ENCODE measurements around the gene DDX56.

The DDX56 gene

GRCh38 chr7:44583146-44583865 lies 9.6 kb upstream of the DDX56 start:
- Histone ChIP-seq H3K9me3 (ENCODE audit: control insufficient read depth, insufficient read depth, low read length) (no peaks in the 10 kb centered on the region), H3K27me3 (ENCODE audit: control insufficient read depth, low read length) (no peaks in the 10 kb centered on the region), H3K9me2 (replicated peaks; ENCODE audit: control insufficient read depth, low read length) (no peaks in the 10 kb centered on the region), H3K27ac (ENCODE audit: low read depth, low read length) (no peak overlapping the region), H3K36me3 (ENCODE audit: control insufficient read depth, low read length) (peaks cover 36% of the 10 kb centered on the region), H3K4me1 (ENCODE audit: control insufficient read depth, low read length) (peaks cover 35% of the 10 kb centered on the region), H3K4me3 (ENCODE audit: low read length) (peak overlapping the region; percentile 90), H3K79me2 (ENCODE audit: control insufficient read depth, low read length) (peaks cover 38% of the 10 kb centered on the region), H3K4me2 (ENCODE audit: low read length) (peak overlapping the region; percentile 80), H4K20me1 (ENCODE audit: control insufficient read depth, insufficient read depth, low read depth, low read length) (no peaks in the 10 kb centered on the region), H3F3A (ENCODE audit: control insufficient read depth, insufficient read depth) (peaks cover 7% of the 10 kb centered on the region; the same call in 1 of the 2 replicates)
- no peak for TF ChIP-seq EZH2phosphoT487 (IDR thresholded peaks at IDR 0.05; ENCODE audit: borderline replicate concordance, low read length)
- TF ChIP-seq, protein P1, sequence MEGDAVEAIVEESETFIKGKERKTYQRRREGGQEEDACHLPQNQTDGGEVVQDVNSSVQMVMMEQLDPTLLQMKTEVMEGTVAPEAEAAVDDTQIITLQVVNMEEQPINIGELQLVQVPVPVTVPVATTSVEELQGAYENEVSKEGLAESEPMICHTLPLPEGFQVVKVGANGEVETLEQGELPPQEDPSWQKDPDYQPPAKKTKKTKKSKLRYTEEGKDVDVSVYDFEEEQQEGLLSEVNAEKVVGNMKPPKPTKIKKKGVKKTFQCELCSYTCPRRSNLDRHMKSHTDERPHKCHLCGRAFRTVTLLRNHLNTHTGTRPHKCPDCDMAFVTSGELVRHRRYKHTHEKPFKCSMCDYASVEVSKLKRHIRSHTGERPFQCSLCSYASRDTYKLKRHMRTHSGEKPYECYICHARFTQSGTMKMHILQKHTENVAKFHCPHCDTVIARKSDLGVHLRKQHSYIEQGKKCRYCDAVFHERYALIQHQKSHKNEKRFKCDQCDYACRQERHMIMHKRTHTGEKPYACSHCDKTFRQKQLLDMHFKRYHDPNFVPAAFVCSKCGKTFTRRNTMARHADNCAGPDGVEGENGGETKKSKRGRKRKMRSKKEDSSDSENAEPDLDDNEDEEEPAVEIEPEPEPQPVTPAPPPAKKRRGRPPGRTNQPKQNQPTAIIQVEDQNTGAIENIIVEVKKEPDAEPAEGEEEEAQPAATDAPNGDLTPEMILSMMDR (IDR thresholded peaks at IDR 0.05; ENCODE audit: low read depth, low read length, poor library complexity, severe bottlenecking) = no peak

DNA sequence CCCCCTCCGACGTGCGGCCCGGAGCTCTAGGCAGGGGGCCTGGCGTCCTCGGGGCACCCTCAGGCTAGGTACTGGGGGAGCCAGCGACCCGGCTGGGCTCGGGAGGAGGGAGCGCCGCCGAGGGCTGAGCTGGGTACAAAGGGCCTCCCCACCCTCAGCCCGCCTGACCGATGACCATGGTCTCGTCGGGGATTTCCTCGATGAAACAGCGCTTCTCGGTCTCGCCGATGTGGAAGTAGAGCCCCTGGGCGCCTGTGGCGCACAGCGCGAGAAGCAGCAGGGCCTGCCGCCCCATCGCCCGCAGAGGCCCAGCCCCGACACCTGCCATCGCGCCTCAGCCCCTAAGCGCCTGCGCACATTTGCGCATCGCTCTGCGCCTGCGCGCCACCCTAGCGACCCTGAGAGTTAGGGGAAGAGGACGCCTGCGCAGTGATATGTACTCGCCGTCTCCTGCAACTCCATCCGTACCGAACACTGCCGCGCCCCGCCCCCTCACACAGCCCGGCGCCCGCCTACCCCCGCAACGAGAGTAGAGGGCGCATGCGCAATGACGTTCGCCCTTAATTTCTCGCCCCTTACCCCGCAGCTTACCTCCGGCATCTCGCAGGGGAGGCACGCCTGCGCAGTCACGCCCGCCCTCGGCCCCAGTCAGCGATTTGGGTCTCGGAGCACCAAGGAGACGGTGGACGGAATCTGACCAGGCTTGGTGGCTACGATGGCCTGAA lies 8.3 kb upstream of the DDX56 start, which contains the start of gene TMED4:
Gene TMED4 (minus strand): TSS at position 353 of the 725 bp plus-strand sequence. CDS start 25 bp downstream, at position 328.
- Histone ChIP-seq H4K20me1 (ENCODE audit: control insufficient read depth, insufficient read depth, low read depth, low read length) (no peaks in the 10 kb centered on the region), H3K27ac (ENCODE audit: low read depth, low read length) (peak within 1 kb of the TSS; percentile 69), H3K4me3 (ENCODE audit: low read length) (peak within 1 kb of the TSS; percentile 90), H3K27me3 (ENCODE audit: control insufficient read depth, low read length) (no peaks in the 10 kb centered on the region), H3K4me2 (ENCODE audit: low read length) (peak within 1 kb of the TSS; percentile 95), H3K4me1 (ENCODE audit: control insufficient read depth, low read length) (peaks cover 30% of the 10 kb centered on the region), H3K79me2 (ENCODE audit: control insufficient read depth, low read length) (peaks cover 43% of the 10 kb centered on the region), H3K9me2 (replicated peaks; ENCODE audit: control insufficient read depth, low read length) (no peaks in the 10 kb centered on the region), H3K9me3 (ENCODE audit: control insufficient read depth, insufficient read depth, low read length) (no peaks in the 10 kb centered on the region), H3K36me3 (ENCODE audit: control insufficient read depth, low read length) (peaks cover 42% of the 10 kb centered on the region), H3F3A (ENCODE audit: control insufficient read depth, insufficient read depth) (0 out of 2 replicates have a peak, but pooled peaks cover 7% of the 10 kb centered on the region)
- TF ChIP-seq, protein P1 (IDR thresholded peaks at IDR 0.05; ENCODE audit: low read depth, low read length, poor library complexity, severe bottlenecking) = no peak
- TF ChIP-seq EZH2phosphoT487 (IDR thresholded peaks at IDR 0.05; ENCODE audit: borderline replicate concordance, low read length) = no peak

GRCh38 chr7:44580945-44581878 lies 7.5 kb upstream of the DDX56 start:
- Histone ChIP-seq H3K4me1 (ENCODE audit: control insufficient read depth, low read length) (peaks cover 30% of the 10 kb centered on the region), H3K27me3 (ENCODE audit: control insufficient read depth, low read length) (no peaks in the 10 kb centered on the region), H3F3A (ENCODE audit: control insufficient read depth, insufficient read depth) (peaks cover 11% of the 10 kb centered on the region), H3K4me3 (ENCODE audit: low read length) (peak overlapping the region; percentile 89), H4K20me1 (ENCODE audit: control insufficient read depth, insufficient read depth, low read depth, low read length) (no peaks in the 10 kb centered on the region), H3K9me3 (ENCODE audit: control insufficient read depth, insufficient read depth, low read length) (no peaks in the 10 kb centered on the region), H3K36me3 (ENCODE audit: control insufficient read depth, low read length) (peaks cover 47% of the 10 kb centered on the region), H3K27ac (ENCODE audit: low read depth, low read length) (peak overlapping the region; percentile 69), H3K79me2 (ENCODE audit: control insufficient read depth, low read length) (peaks cover 44% of the 10 kb centered on the region), H3K4me2 (ENCODE audit: low read length) (peak overlapping the region; percentile 95), H3K9me2 (replicated peaks; ENCODE audit: control insufficient read depth, low read length) (no peaks in the 10 kb centered on the region)
- no peak for TF ChIP-seq EZH2phosphoT487 (IDR thresholded peaks at IDR 0.05; ENCODE audit: borderline replicate concordance, low read length)
- TF ChIP-seq, protein P1 (IDR thresholded peaks at IDR 0.05; ENCODE audit: low read depth, low read length, poor library complexity, severe bottlenecking) = no peak
